Vagina (tissue), 2 donors: ENCODE measurements around the gene NFIB.

Experiments
- POLR2A ChIP-seq, 2 donors: fragments of 450-650 bp; IDR thresholded peaks; one replicate each; pipeline ENCODE4 v1.6.1; 2017; ENCODE audit warnings: antibody characterized with exemption in 2 of 2, mild to moderate bottlenecking in 2 of 2, moderate library complexity in 2 of 2
- POLR2AphosphoS5 ChIP-seq, 2 donors: sonication (generic); formaldehyde crosslinking; IDR thresholded peaks; one replicate each; pipeline ENCODE4 v1.9.0; 2017; ENCODE audit warnings: antibody characterized with exemption in 2 of 2, mild to moderate bottlenecking in 2 of 2, low read depth in 1 of 2; ENCODE audit not compliant: insufficient read depth in 1 of 2
- TF ChIP-seq, protein P1 (sequence below), 3 experiments: fragments of 450-650 bp in 2 of 3; fragments of 200-600 bp in 1 of 3; sonication (generic) in 1 of 3; IDR thresholded peaks; one replicate each; pipeline ENCODE4 v1.5.1; 2017 to 2019; ENCODE audit warnings: antibody characterized with exemption in 3 of 3, mild to moderate bottlenecking in 2 of 3, moderate library complexity in 2 of 3

DNA sequence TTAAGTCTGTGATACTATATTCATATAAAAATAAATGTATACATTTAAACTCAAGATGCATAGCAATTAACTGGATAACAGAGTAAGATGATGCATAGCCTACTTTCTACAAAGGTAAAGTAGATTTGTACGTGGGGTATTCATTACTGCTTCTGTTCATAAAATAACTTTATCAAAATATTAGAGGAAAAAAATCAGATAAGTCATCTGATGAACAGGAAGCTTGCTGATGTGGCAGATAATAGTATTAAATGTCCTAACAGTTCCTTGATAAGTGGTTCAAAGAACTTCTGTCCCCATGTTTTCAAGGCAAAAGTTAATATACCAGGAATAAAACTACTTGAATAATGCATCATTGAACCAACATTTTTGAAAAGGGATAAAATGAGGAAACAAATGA, 123.7 kb downstream of the NFIB start:
- TF ChIP-seq, protein P1, sequence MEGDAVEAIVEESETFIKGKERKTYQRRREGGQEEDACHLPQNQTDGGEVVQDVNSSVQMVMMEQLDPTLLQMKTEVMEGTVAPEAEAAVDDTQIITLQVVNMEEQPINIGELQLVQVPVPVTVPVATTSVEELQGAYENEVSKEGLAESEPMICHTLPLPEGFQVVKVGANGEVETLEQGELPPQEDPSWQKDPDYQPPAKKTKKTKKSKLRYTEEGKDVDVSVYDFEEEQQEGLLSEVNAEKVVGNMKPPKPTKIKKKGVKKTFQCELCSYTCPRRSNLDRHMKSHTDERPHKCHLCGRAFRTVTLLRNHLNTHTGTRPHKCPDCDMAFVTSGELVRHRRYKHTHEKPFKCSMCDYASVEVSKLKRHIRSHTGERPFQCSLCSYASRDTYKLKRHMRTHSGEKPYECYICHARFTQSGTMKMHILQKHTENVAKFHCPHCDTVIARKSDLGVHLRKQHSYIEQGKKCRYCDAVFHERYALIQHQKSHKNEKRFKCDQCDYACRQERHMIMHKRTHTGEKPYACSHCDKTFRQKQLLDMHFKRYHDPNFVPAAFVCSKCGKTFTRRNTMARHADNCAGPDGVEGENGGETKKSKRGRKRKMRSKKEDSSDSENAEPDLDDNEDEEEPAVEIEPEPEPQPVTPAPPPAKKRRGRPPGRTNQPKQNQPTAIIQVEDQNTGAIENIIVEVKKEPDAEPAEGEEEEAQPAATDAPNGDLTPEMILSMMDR (IDR thresholded peaks at IDR 0.05) = no peak
- TF ChIP-seq POLR2AphosphoS5 (IDR thresholded peaks at IDR 0.05; ENCODE audit: insufficient read depth in 1 of 2, low read depth in 1 of 2) (no peak), POLR2A (IDR thresholded peaks at IDR 0.05) (no peak)
